ENCODE measurements around the gene FUBP3. TPM values are rescaled to one million over a fixed set of nuclear protein-coding genes. Genes with fewer than 3 reads are reported as not detected.

The FUBP3 gene
- total RNA-seq, 4 donors from 2014 or later, result 20.7 to 41.1 (median 36.9) TPM

- TF ChIP-seq POLR2AphosphoS5 (IDR thresholded peaks at IDR 0.05) (no peak), CTCF (IDR thresholded peaks at IDR 0.05) (no peak), EP300 (IDR thresholded peaks at IDR 0.05; ENCODE audit: low read depth) (no peak), POLR2A (IDR thresholded peaks at IDR 0.05) (no peak)
- peaks cover 0 to 4% (median 2%) of the 10 kb centered on the region in 4 donors for H3K4me1 ChIP-seq
- H3K27ac ChIP-seq, result peak overlapping the region in 1 of 4 donors; percentile 19
- no peak overlapping the region for H3K4me3 ChIP-seq
- no peaks in the 10 kb centered on the region for H3K9me3 ChIP-seq
- intact Hi-C loops (cut with DNase I; ENCODE audit: low total_unique reads), result no loop called here
- in situ Hi-C loops (cut with MboI; ENCODE audit: low pct_ligation_motif_present in 1 of 4, low pct_unique_long_range_greater_than_20kb in 1 of 4, low sequenced_read_pairs in 3 of 4), result no loop called here
- peaks cover 0 to 17% (median 6%) of the 10 kb centered on the region in 4 donors for H3K36me3 ChIP-seq
- no peaks in the 10 kb centered on the region for H3K27me3 ChIP-seq
- no peak for DNase-seq
- 84 to 85% methylated on average over 6 to 9 of the region's 9 CpGs for WGBS, 2 donors (ENCODE audit: low coverage in 1 of 2)
Observed at GRCh38 chr9:130609163-130609562, 29.8 kb downstream of the FUBP3 start.

DNA sequence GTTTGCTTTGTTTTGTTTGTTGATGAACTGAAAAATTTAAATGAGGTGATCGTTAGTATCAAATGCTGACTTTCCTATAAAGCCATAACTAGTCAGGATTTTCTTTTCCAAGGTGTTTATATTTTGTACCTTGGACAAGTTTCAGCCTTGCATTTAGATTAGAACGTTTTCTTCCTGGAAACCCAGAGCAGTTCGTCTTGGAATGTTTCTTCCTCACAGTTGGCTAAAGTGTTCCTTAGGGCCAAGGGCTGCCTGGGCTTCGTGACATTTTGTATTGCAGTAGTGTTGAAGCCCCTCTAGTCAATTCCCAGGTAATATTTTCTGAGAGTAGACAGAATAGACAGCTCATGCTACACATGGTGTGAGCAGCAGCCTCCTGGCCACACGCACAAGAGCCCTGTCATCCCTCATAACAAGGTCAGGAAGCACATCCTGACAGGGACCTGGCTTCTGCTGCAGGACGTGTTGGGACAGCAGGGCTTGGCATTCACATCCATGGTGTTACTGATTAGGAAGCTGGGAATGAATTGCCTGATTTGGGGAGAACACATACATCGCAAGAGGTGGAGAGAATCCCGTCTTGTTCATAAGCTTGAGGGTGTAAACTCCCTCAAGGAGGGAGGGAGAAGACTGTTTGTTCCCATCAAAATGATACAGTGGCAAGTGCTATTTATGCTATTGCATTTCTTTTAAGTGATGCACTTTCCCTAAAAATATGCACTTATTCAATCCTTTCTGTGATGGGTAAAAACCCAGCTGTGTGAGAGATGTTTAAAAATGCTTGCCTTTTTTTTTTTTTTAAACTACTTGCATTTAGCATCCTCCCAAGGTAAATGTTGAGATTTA is 31.7 kb downstream of the FUBP3 start:
- DNase-seq, result no peak
- peak overlapping the region in 3 of 4 donors; percentile 17 to 51 (median 29) for H3K27ac ChIP-seq
- WGBS, 2 donors (ENCODE audit: low coverage in 1 of 2), result 67 to 78% methylated on average over 4 to 8 of the region's 8 CpGs
- TF ChIP-seq POLR2AphosphoS5 (IDR thresholded peaks at IDR 0.05), result peak in 1 of 3 donors; percentile 13
- no peak for TF ChIP-seq POLR2A (IDR thresholded peaks at IDR 0.05)
- no peak for TF ChIP-seq EP300 (IDR thresholded peaks at IDR 0.05; ENCODE audit: low read depth)
- TF ChIP-seq CTCF (IDR thresholded peaks at IDR 0.05), result no peak
- no peak overlapping the region for H3K4me3 ChIP-seq
- no peaks in the 10 kb centered on the region for H3K27me3 ChIP-seq
- peaks cover 0 to 29% (median 15%) of the 10 kb centered on the region in 4 donors for H3K36me3 ChIP-seq
- in situ Hi-C loops (cut with MboI; ENCODE audit: low pct_ligation_motif_present in 1 of 4, low pct_unique_long_range_greater_than_20kb in 1 of 4, low sequenced_read_pairs in 3 of 4), result no loop called here
- no peaks in the 10 kb centered on the region for H3K9me3 ChIP-seq
- peaks cover 0 to 4% (median 2%) of the 10 kb centered on the region in 4 donors for H3K4me1 ChIP-seq
- intact Hi-C loops (cut with DNase I; ENCODE audit: low total_unique reads), result no loop called here

DNA sequence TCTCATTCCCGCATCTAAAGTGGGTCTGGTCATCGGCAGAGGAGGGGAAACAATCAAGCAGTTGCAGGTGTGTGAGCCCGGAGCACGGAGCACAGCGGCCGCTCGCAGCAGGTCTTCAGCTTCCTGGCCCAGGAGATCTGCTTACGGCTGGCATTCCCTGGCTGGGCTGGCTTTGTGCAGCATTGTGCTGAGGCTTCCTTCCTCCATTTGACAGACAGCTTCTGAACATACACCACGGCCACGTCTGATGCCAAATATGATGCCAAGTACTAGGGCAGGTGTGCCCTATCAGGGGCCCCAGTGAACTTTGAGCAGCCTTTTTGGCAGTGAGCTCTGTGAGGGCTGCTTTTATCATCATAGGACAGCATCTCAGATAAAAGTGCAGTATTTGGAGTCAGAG is 37.1 kb downstream of the FUBP3 start:
- DNase-seq, result no peak
- Histone ChIP-seq H3K36me3 (peaks cover 0 to 80% (median 36%) of the 10 kb centered on the region in 4 donors), H3K4me3 (no peak overlapping the region), H3K9me3 (no peaks in the 10 kb centered on the region), H3K4me1 (no peaks in the 10 kb centered on the region), H3K27me3 (no peaks in the 10 kb centered on the region), H3K27ac (no peak overlapping the region)
- in situ Hi-C loops (cut with MboI; ENCODE audit: low pct_ligation_motif_present in 1 of 4, low pct_unique_long_range_greater_than_20kb in 1 of 4, low sequenced_read_pairs in 3 of 4), result no loop called here
- TF ChIP-seq CTCF (IDR thresholded peaks at IDR 0.05) (no peak), POLR2AphosphoS5 (IDR thresholded peaks at IDR 0.05) (no peak), EP300 (IDR thresholded peaks at IDR 0.05; ENCODE audit: low read depth) (no peak), POLR2A (IDR thresholded peaks at IDR 0.05) (no peak)
- 81% methylated on average over 10 of the region's 10 CpGs; no CpG with 5 or more reads in 1 of the 2 donors for WGBS, 2 donors (ENCODE audit: low coverage in 1 of 2)
- intact Hi-C loops (cut with DNase I; ENCODE audit: low total_unique reads), result no loop called here

GRCh38 chr9:130623466-130623865 is 44.1 kb downstream of the FUBP3 start:
- Histone ChIP-seq H3K36me3 (peaks cover 0 to 76% (median 37%) of the 10 kb centered on the region in 4 donors), H3K9me3 (no peaks in the 10 kb centered on the region), H3K4me1 (no peaks in the 10 kb centered on the region), H3K27me3 (no peaks in the 10 kb centered on the region), H3K27ac (no peak overlapping the region), H3K4me3 (no peak overlapping the region)
- DNase-seq, result no peak
- no peak for TF ChIP-seq CTCF (IDR thresholded peaks at IDR 0.05)
- intact Hi-C loops (cut with DNase I; ENCODE audit: low total_unique reads), result no loop called here
- in situ Hi-C loops (cut with MboI; ENCODE audit: low pct_ligation_motif_present in 1 of 4, low pct_unique_long_range_greater_than_20kb in 1 of 4, low sequenced_read_pairs in 3 of 4), result no loop called here
- WGBS, 2 donors (ENCODE audit: low coverage in 1 of 2), result 93 to 100% methylated on average over 2 to 10 of the region's 10 CpGs
